Smooth muscle cell (in vitro differentiated cells): ENCODE measurements around the gene MMP12. TPM values are rescaled to one million over a fixed set of nuclear protein-coding genes. Genes with fewer than 3 reads are reported as not detected.

ENCODE experiments used
- polyA plus RNA-seq: library from polyadenylated mRNA; unstranded; fragments of >200 nt; fragmentation: Nextera tagmentation; extraction: Ambion mirVana; gene quantifications from 2 replicates; pipeline ENCODE4 v1.2.1, GENCODE V29; 2016
- small RNA-seq: library from RNA; depleted of rRNA; stranded (forward); fragments of <200 nt; gene quantifications from one replicate; pipeline ENCODE3, GENCODE V24; 2014
- total RNA-seq: library from RNA; depleted of rRNA; stranded (reverse); fragments of >200 nt; gene quantifications from 2 replicates; pipeline ENCODE4 v1.2.3, GENCODE V29; 2014

MMP12 gene
- total and polyA plus RNA-seq, 2 experiments from 2014 or later = 0.62 to 10.7 TPM

Small RNAs within 50 kb of the gene (small RNA-seq; reads per million reads assigned to genes)
- not detected for gene RNU7-159P

Other genes starting within 250 kb of the MMP12 start
- gene MMP20, start 249.7 kb downstream of the MMP12 start, total RNA-seq = 0.49 TPM in 1 of 2 replicates, not detected in the other
- 0.46 and 0.87 TPM in 2 replicates for gene MMP20, start 249.7 kb downstream of the MMP12 start, polyA plus RNA-seq
- not detected in 2 replicates for gene MMP27, start 169.2 kb downstream of the MMP12 start, total RNA-seq
- gene MMP27, start 169.2 kb downstream of the MMP12 start, polyA plus RNA-seq = not detected in 2 replicates
- 0.81 TPM in 1 of 2 replicates, not detected in the other for gene MMP8, start 150.0 kb downstream of the MMP12 start, total RNA-seq
- not detected in 2 replicates for gene MMP8, start 150.0 kb downstream of the MMP12 start, polyA plus RNA-seq
- gene MMP10, start 94.4 kb downstream of the MMP12 start, total RNA-seq = 4.0 and 7.3 TPM in 2 replicates
- 1.1 and 6.7 TPM in 2 replicates for gene MMP10, start 94.4 kb downstream of the MMP12 start, polyA plus RNA-seq
- 27.8 and 38.3 TPM in 2 replicates for gene MMP1, start 76.8 kb downstream of the MMP12 start, total RNA-seq
- gene MMP1, start 76.8 kb downstream of the MMP12 start, polyA plus RNA-seq = 9.1 and 24.0 TPM in 2 replicates
- 2.8 and 4.3 TPM in 2 replicates for gene MMP3, start 31.4 kb downstream of the MMP12 start, total RNA-seq
- gene MMP3, start 31.4 kb downstream of the MMP12 start, polyA plus RNA-seq = 2.0 and 3.2 TPM in 2 replicates
- gene MMP13, start 80.8 kb upstream of the MMP12 start, total RNA-seq = 2.0 and 3.0 TPM in 2 replicates
- 0.72 and 1.1 TPM in 2 replicates for gene MMP13, start 80.8 kb upstream of the MMP12 start, polyA plus RNA-seq
- gene DCUN1D5, start 217.2 kb upstream of the MMP12 start, total RNA-seq = 88.1 and 119 TPM in 2 replicates
- 69.9 and 72.0 TPM in 2 replicates for gene DCUN1D5, start 217.2 kb upstream of the MMP12 start, polyA plus RNA-seq
- 10.8 and 14.7 TPM in 2 replicates for gene DYNC2H1, start 234.4 kb upstream of the MMP12 start, total RNA-seq
- 2.3 and 4.2 TPM in 2 replicates for gene DYNC2H1, start 234.4 kb upstream of the MMP12 start, polyA plus RNA-seq